Ramos (cell line): Measurements from ENCODE around the gene CPED1.

Experiments
- in situ Hi-C: fragments of 300-500 bp; cut with MboI; formaldehyde crosslinking; loops from one replicate; pipeline ENCODE4 v1.14.3; 2022; ENCODE audit warnings: low sequenced_read_pairs; ENCODE audit not compliant: unreplicated experiment

Gene CPED1

GRCh38 chr7:121080913-121081326 is 92.4 kb downstream of the CPED1 start:
- in situ Hi-C loops = loop anchor here (25.0 kb wide), 1 partner anchor 269 kb away; no protein-coding TSS in a partner anchor

- in situ Hi-C loops = loop anchor here (25.0 kb wide), 1 partner anchor 269 kb away; no protein-coding TSS in a partner anchor
Measured at GRCh38 chr7:121081327-121081936, 92.9 kb downstream of the CPED1 start.

- in situ Hi-C loops = loop anchor here (25.0 kb wide), 1 partner anchor 270 kb away; no protein-coding TSS in a partner anchor
Measured at GRCh38 chr7:121082400-121083101, 94.0 kb downstream of the CPED1 start.

GRCh38 chr7:121083138-121083789 is 94.8 kb downstream of the CPED1 start:
- in situ Hi-C loops = loop anchor here (25.0 kb wide), 1 partner anchor 271 kb away; no protein-coding TSS in a partner anchor

- in situ Hi-C loops = loop anchor here (25.0 kb wide), 1 partner anchor 272 kb away; no protein-coding TSS in a partner anchor
Measured at GRCh38 chr7:121083790-121084251, 95.3 kb downstream of the CPED1 start.

- in situ Hi-C loops = loop anchor here (25.0 kb wide), 1 partner anchor 272 kb away; no protein-coding TSS in a partner anchor
Measured at GRCh38 chr7:121084256-121084655, 95.7 kb downstream of the CPED1 start.

GRCh38 chr7:121084748-121085336 is 96.3 kb downstream of the CPED1 start:
- in situ Hi-C loops = loop anchor here (25.0 kb wide), 1 partner anchor 273 kb away; no protein-coding TSS in a partner anchor

- in situ Hi-C loops = loop anchor here (25.0 kb wide), 1 partner anchor 274 kb away; no protein-coding TSS in a partner anchor
Measured at GRCh38 chr7:121085922-121086321, 97.4 kb downstream of the CPED1 start.

GRCh38 chr7:121088870-121089269 is 100.4 kb downstream of the CPED1 start:
- in situ Hi-C loops = loop anchor here (25.0 kb wide), 1 partner anchor 277 kb away; no protein-coding TSS in a partner anchor

GRCh38 chr7:121094829-121095228 is 106.3 kb downstream of the CPED1 start:
- in situ Hi-C loops = loop anchor here (25.0 kb wide), 1 partner anchor 283 kb away; no protein-coding TSS in a partner anchor

- in situ Hi-C loops = loop anchor here (25.0 kb wide), 1 partner anchor 285 kb away; no protein-coding TSS in a partner anchor
Measured at GRCh38 chr7:121097577-121097976, 109.1 kb downstream of the CPED1 start.

GRCh38 chr7:121099572-121099971 is 111.1 kb downstream of the CPED1 start:
- in situ Hi-C loops = loop anchor here (25.0 kb wide), 1 partner anchor 287 kb away; no protein-coding TSS in a partner anchor

- in situ Hi-C loops = loop anchor here (10.0 kb wide), 1 partner anchor 116 kb away; the partner anchor contains the start of gene CPED1
Measured at GRCh38 chr7:121101083-121101482, 112.6 kb downstream of the CPED1 start.

GRCh38 chr7:121101621-121102020 is 113.1 kb downstream of the CPED1 start:
- in situ Hi-C loops = loop anchor here (10.0 kb wide), 1 partner anchor 117 kb away; the partner anchor contains the start of gene CPED1

- in situ Hi-C loops = loop anchor here (10.0 kb wide), 1 partner anchor 118 kb away; the partner anchor contains the start of gene CPED1
Measured at GRCh38 chr7:121102619-121103018, 114.1 kb downstream of the CPED1 start.

GRCh38 chr7:121103086-121103485 is 114.6 kb downstream of the CPED1 start:
- in situ Hi-C loops = loop anchor here (10.0 kb wide), 1 partner anchor 118 kb away; the partner anchor contains the start of gene CPED1

GRCh38 chr7:121103579-121103978 is 115.1 kb downstream of the CPED1 start:
- in situ Hi-C loops = loop anchor here (10.0 kb wide), 1 partner anchor 119 kb away; the partner anchor contains the start of gene CPED1

- in situ Hi-C loops = loop anchor here (10.0 kb wide), 1 partner anchor 120 kb away; the partner anchor contains the start of gene CPED1
Measured at GRCh38 chr7:121105262-121105661, 116.8 kb downstream of the CPED1 start.

- in situ Hi-C loops = loop anchor here (10.0 kb wide), 1 partner anchor 123 kb away; the partner anchor contains the start of gene CPED1
Measured at GRCh38 chr7:121107923-121108498, 119.5 kb downstream of the CPED1 start.
